HG03108 (cell line): ENCODE data around the gene BRIP1.
"Not testable (repeated sequence)": the region's sequence is repeated elsewhere in the genome, so short reads cannot be mapped to it uniquely, and the experiment has no call there.

Experiments
- ATAC-seq: cut with Tn5 transposase; IDR thresholded peaks from one replicate; pipeline ENCODE4 v1.9.1; 2021; ENCODE audit warnings: moderate library complexity; ENCODE audit not compliant: unreplicated experiment

BRIP1 gene

GRCh38 chr17:61831099-61831498, 32.2 kb downstream of the BRIP1 start:
- ATAC-seq: no peak

- ATAC-seq: no peak
These were observed 34.6 kb downstream of the BRIP1 start for GRCh38 chr17:61828694-61829093.

DNA sequence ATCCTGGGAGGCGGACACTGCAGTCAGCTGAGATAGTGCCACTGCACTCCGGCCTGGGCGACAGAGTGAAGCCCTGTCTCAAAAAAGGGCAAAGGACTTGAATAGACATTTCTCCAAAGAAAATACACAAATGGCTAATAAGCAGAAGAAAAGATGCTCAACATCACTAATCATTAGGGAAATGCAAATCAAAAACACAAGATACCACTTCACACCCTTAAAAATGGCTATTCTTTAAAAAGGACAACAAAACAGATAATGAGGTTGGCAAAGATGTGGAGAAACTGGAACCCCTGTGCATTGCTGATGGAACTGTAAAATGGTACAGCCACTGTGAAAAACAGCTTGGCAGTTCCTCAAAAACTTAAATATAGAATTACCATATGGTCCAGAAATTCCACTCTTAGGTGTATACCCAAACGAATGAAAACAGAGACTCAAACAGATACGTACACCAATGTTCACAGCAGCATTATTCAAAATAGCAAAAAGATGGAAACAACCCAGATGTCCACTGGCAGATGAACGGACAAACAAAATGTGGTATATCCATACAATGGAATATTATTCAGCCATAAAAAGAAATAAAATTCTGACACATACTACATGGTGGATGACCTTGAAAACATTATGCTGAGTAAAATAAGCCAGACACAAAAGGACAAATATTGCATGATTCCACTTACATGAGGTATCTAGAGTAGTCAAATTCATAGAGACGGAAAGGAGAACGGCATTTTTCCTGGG, 35.5 kb downstream of the BRIP1 start:
- ATAC-seq: no peak

DNA sequence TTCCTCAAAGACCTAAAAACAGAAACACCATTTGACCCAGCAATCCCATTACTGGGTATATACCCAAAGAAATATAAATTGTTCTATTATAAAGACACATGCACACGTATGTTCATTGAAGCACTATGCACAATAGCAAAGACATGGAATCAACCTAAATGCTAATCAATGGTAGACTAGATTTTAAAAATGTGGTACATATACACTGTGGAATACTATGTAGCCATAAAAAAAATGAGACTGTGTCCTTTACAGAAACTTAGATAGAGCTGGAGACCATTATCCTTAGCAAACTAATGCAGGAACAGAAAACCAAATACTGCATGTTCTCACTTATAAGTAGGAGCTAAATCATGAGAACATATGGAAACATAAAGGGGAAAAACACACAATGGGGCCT, 36.5 kb downstream of the BRIP1 start:
- not testable (repeated sequence) for ATAC-seq

- not testable (repeated sequence) for ATAC-seq
These were observed 37.1 kb downstream of the BRIP1 start for GRCh38 chr17:61826198-61826597.

DNA sequence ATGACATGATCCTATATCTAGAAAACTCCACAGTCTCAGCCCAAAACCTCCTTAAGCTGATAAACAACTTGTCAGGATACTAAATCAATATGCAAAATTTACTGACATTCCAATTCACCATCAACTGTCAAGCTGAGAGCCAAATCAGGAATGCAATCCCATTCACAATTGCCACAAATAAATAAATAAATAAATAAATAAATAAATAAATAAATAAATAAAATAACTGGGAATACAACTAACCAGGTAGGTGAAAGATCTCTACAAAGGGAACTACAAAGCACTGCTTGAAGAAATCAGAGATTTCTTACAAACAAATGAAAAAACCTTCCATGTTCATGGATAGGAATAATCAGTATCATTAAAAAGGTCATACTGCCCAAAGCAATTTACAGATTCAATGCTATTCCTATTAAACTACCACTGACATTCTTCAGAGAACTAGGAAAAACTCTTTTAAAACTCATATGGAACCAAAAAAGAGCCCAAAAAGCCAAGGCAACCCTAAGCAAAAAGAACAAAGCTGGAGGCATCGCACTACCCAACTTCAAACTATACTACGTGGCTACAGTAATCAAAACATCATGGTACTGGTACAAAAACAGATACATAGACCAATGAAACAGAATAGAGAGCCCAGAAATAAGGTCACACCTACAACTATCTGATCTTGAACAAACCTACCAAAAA, 37.7 kb downstream of the BRIP1 start:
- ATAC-seq: no peak

DNA sequence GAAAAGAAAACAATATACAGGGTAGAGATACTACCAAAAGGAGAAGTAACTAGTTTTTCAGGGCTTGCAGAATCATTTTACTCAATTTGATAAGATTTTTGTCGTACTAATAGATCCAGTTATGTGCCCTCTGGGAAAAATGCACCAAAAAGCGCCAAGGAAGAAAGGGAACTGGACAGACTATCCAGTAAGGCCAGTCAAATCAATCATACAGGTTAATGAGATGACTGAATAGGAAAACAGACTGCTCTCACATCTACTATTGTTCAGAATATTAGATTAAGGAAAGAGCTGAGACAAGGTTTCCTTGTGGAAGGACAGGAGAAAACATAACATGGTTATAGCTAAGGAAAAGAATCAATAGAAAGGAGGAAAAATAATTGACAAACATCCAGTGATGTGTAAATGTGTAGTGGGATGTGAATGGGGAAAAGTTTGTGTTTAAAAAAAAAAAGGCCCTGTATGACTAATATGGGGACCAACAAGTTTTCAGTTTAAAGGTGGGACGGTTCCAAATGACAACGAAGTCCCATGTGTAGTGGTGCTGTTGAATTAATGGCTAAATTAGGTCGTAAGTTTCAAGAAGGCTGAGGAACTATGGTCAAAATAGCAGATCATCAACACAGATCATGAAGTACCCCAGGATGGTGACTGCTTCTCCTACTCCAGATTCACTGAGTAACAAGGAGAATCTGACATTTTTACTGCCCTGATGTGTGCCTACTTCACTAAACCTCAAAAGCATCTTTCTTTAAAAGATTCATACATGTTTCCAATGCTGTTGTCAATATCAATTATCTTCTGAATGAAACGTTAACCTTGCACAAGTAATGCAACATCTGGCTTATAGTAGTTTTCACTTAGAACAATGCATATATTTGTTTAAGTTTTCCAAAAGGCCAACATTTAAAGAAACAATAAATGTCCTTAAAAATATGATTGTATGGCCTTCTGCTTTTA, 40.7 kb downstream of the BRIP1 start:
- no peak for ATAC-seq

DNA sequence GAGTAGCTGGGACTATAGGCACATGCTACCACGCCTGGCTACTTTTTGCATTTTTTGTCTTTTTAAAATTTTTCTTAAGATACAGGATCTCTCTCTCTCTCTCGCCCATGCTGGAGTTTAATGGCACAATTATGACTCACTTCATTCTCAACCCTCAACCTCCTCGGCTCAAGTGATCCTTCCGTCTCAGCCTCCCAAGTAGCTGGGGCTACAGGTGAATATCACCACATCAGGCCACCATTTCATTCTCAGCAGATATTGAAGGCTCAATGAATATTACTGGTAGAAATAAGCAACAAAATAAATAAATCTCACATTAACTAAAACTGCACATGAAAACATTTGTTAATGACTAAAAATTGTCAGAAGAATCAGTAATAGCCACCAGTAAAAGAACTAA, 41.7 kb downstream of the BRIP1 start:
- no peak for ATAC-seq

DNA sequence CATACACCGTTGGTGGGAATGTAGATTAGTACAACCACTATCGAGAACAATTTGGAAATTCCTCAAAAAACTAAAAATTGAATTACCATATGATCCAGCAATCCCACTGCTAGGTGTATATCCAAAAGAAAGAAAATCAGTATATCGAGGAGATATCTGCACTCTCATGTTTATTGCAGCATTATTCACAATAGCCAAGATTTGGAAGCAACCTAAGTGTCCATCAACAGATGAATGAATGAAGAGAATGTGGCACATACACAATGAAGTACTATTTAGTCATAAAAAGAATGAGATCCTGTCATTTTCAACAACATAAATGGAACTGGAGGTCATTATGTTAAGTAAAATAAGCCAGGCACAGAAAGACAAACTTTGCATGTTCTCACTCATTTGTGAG, 44.1 kb downstream of the BRIP1 start:
- not testable (repeated sequence) for ATAC-seq

- ATAC-seq: no peak
These were observed 45.1 kb downstream of the BRIP1 start for GRCh38 chr17:61818225-61818624.

- no peak for ATAC-seq
These were observed 45.9 kb downstream of the BRIP1 start for GRCh38 chr17:61817452-61817851.

DNA sequence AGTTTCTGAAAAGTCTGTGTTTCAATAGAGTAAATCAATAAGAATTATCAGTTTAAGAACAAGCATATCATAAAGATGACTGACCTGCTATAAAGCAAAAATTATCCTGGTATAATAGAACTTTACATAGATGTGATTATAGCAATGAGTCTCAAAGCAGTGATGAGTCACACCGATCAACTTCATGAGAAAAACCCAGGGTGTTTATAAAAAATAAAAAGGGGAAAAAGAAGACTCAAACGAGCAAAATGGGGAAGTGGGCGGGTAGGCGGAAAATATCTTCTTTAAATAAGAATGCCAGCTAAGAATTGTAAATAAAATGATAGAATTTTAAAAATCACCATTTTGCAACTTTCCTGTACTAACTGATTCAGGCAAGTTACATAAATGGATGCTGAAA, 46.8 kb downstream of the BRIP1 start:
- ATAC-seq: no peak

- no peak for ATAC-seq
These were observed 47.3 kb downstream of the BRIP1 start for GRCh38 chr17:61815863-61816503.

- ATAC-seq: no peak
These were observed 48.8 kb downstream of the BRIP1 start for GRCh38 chr17:61814485-61814884.

DNA sequence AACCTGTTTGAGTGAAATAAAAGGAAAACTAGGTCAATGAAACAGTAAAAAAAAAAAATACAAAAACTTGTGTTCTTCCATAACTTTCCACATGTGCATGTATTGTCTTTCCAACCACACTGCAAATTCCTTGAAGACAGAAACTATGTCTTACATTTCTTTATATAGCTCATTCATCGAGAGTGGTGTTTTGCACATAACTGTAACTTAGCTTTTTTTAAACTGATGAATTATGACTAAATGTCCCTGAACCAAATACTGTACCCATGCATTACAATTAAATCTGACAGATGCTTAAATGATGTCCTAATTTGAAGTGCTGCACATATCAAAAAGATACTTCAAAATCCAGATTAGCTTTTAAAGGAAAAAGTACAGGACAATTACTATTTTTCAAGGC, 50.1 kb downstream of the BRIP1 start:
- no peak for ATAC-seq

- no peak for ATAC-seq
These were observed 50.6 kb downstream of the BRIP1 start for GRCh38 chr17:61812747-61813146.

DNA sequence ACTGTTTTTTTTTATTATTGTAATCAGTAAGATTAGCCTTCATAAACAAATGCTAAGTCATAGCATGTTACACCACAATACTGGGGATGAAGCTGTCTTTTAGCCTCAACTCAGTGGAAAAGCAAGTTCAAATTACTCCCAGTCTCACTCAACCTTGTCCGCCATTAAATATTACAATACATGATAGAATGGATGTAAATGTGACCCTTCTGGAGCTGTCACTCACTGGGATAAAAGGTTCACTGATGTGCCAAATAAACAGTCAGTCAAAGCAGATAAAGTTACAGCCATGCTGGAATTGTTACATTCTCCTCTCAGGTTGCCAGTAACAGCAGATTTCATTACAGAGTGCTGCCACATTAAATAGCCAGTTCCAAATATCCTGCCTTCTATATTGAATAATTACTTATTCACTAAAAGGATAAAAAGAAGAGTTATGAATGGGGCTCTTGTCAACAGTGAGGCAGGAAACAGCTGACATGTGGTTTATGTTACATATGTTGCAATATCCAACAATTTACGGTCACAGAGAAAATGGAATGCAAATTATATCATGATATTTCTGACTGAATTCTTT, 53.4 kb downstream of the BRIP1 start:
- ATAC-seq: no peak

- no peak for ATAC-seq
These were observed 54.9 kb downstream of the BRIP1 start for GRCh38 chr17:61808442-61808841.

GRCh38 chr17:61806936-61807335, 56.4 kb downstream of the BRIP1 start:
- no peak for ATAC-seq

DNA sequence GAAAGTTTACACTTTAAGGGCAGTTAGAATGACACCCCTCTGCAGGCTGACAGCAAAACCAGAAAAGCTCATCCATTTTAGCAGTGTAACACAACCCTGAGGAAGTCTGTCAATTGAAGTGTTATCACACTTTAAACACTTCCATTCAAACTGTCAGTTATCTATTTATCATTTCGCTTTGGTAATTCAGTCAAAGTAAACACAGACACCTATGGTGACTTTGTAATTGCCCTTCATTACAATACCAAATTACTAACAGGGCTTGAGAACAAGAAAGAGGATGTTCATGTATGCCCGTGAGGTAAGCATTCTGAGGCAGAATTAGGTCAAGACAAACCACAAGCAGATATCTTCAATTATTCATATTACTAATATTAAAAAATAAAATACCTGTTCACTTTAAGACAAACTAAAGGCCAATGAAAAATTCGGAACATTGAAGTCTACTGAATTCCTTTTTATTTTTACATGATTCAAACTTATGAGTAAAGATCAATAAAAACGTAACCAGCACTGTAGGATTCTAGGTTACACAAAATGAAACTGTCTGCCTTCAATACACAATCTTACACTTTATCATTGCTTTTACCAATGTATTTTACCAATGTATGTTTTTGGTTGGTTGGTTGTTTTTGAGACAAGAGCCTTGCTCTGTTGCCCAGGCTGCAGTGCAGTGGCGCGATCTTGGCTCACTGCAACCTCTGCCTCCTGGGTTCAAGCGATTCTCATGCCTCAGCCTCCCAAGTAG, 57.1 kb downstream of the BRIP1 start:
- ATAC-seq: no peak
